Caco-2 (cell line): ENCODE measurements around the gene RALGAPA2. TPM values are rescaled to one million over a fixed set of nuclear protein-coding genes. Genes with fewer than 3 reads are reported as not detected.
"Not testable (repeated sequence)": the region's sequence is repeated elsewhere in the genome, so short reads cannot be mapped to it uniquely, and the experiment has no call there.

Source experiments
- BruUV-seq: library from RNA; stranded (reverse); fragments of 400-500 nt; replicated peaks from 2 replicates; lab custom pipeline; 2021; lab: Mats Ljungman, UMichigan
- CTCF ChIA-PET: fragments of 300-600 bp; sonication (Branson Sonifier 250); formaldehyde crosslinking; loops from one replicate; lab custom pipeline; 2022; ENCODE audit warnings: antibody characterized with exemption; lab: Charles Lee
- POLR2A ChIA-PET: fragments of 300-600 bp; sonication (Branson Sonifier 250); formaldehyde crosslinking; loops from one replicate; lab custom pipeline; 2022; ENCODE audit warnings: antibody characterized with exemption; lab: Charles Lee
- DNase-seq, 2 experiments: peaks; one replicate each; pipeline versions ENCODE4 v3.0.0 to v3.0.0-alpha.2; 2020 to 2022
- H3K27me3 ChIP-seq: replicated peaks from 2 replicates; pipeline ENCODE4 v1.6.0; 2011; ENCODE audit warnings: low read length; ENCODE audit not compliant: control insufficient read depth, insufficient read depth
- H3K36me3 ChIP-seq: 2 replicates; pipeline ENCODE4 v1.5.1; 2011; ENCODE audit warnings: low read length; ENCODE audit not compliant: control insufficient read depth, insufficient read depth
- H3K4me1 ChIP-seq: fragments of 250-450 bp; sonication (Bioruptor Pico); 2 replicates; pipeline ENCODE4 v1.5.1; 2020; ENCODE audit warnings: mild to moderate bottlenecking
- H3K4me3 ChIP-seq: 2 replicates; pipeline ENCODE4 v1.5.1; 2011; ENCODE audit warnings: low read depth, mild to moderate bottlenecking, control low read depth, low read length
- H3K9me3 ChIP-seq: fragments of 250-450 bp; sonication (Bioruptor Pico); 2 replicates; pipeline ENCODE4 v1.5.1; 2020; ENCODE audit warnings: mild to moderate bottlenecking, moderate library complexity
- H3K27ac Mint-ChIP-seq: one replicate; pipeline ENCODE4 v1.8.0; 2022; ENCODE audit warnings: mixed read lengths; ENCODE audit not compliant: unreplicated experiment
- H3K27me3 Mint-ChIP-seq: one replicate; pipeline ENCODE4 v1.8.0; 2022; ENCODE audit warnings: mixed read lengths; ENCODE audit not compliant: insufficient read depth, unreplicated experiment
- H3K36me3 Mint-ChIP-seq: one replicate; pipeline ENCODE4 v1.8.0; 2022; ENCODE audit warnings: mild to moderate bottlenecking, mixed read lengths; ENCODE audit not compliant: insufficient read depth, unreplicated experiment
- H3K4me1 Mint-ChIP-seq: one replicate; pipeline ENCODE4 v1.8.0; 2022; ENCODE audit warnings: low read depth, mixed read lengths; ENCODE audit not compliant: unreplicated experiment
- H3K4me3 Mint-ChIP-seq: one replicate; pipeline ENCODE4 v1.8.0; 2022; ENCODE audit warnings: mild to moderate bottlenecking, moderate library complexity, mixed read lengths; ENCODE audit not compliant: unreplicated experiment
- H3K9me3 Mint-ChIP-seq: one replicate; pipeline ENCODE4 v1.8.0; 2022; ENCODE audit warnings: mixed read lengths; ENCODE audit not compliant: unreplicated experiment
- CTCF ChIP-seq, 2 experiments: fragments of 200-600 bp in 1 of 2; IDR thresholded peaks; 1 replicate in 1 of 2; 2 replicates in 1 of 2; pipeline versions ENCODE4 v1.5.1 to v1.8.0; 2011 to 2022; ENCODE audit warnings: antibody characterized with exemption in 1 of 2, control low read depth in 1 of 2, inconsistent platforms in 1 of 2, low read depth in 1 of 2, low read length in 1 of 2, mild to moderate bottlenecking in 1 of 2, moderate library complexity in 1 of 2; ENCODE audit not compliant: insufficient read depth in 1 of 2, severe bottlenecking in 1 of 2, unreplicated experiment in 1 of 2
- intact Hi-C: fragments of 100-400 bp; cut with micrococcal nuclease; formaldehyde crosslinking; loops from one replicate; pipeline ENCODE4 v1.10.0; 2022; ENCODE audit not compliant: unreplicated experiment
- total RNA-seq: library from RNA; stranded (reverse); gene quantifications from 2 replicates; pipeline ENCODE4 v1.2.3, GENCODE V29; 2022

The RALGAPA2 gene
- total RNA-seq, 1 experiment from 2014 or later: 17.3 TPM

- H3K27me3 ChIP-seq: no peaks in the 10 kb centered on the region; the same call in 1 of the 2 replicates
- peak in 1 of 2 experiments; percentile 56 for DNase-seq
- intact Hi-C loops: loop anchor here (1.0 to 10.0 kb wide), 6 partner anchors 47 to 276 kb away; no protein-coding TSS in a partner anchor
Measured at GRCh38 chr20:20360464-20360863, 352.0 kb downstream of the RALGAPA2 start.

DNA sequence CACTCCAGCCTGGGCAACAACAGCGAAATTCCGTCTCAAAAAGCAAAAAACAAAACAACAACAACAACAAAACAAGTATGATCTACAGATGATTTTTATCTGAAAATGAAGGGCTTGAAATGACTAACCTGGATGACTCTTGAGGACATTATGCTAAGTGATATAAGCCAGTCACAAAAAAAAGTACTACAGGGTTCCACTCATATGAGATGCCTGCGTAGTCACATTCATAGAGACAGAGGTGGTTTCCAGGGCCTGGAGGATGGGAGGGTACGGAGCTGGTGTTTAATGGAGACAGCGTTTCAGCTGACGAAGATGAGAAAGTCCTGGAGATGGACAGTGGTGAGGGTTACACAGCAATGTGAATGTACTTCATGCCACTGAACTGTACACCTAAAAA, 352.8 kb downstream of the RALGAPA2 start:
- Histone ChIP-seq H3K9me3 (no peaks in the 10 kb centered on the region), H3K27me3 (no peaks in the 10 kb centered on the region; the same call in 1 of the 2 replicates), H3K4me3 (no peak overlapping the region), H3K36me3 (no peaks in the 10 kb centered on the region), H3K4me1 (peaks cover 5% of the 10 kb centered on the region; the same call in 1 of the 2 replicates)
- no peaks in the 10 kb centered on the region for H3K36me3 Mint-ChIP-seq
- no peak for TF ChIP-seq CTCF (IDR thresholded peaks at IDR 0.05; ENCODE audit: insufficient read depth in 1 of 2, low read depth in 1 of 2, low read length in 1 of 2, severe bottlenecking in 1 of 2, unreplicated experiment in 1 of 2)
- no TSS peak for BruUV-seq
- no peak for DNase-seq
- intact Hi-C loops: loop anchor here (1.0 to 10.0 kb wide), 6 partner anchors 48 to 275 kb away; no protein-coding TSS in a partner anchor
- CTCF ChIA-PET: no interaction called here
- H3K27ac Mint-ChIP-seq: no peak overlapping the region
- H3K9me3 Mint-ChIP-seq: no peaks in the 10 kb centered on the region
- peaks cover 12% of the 10 kb centered on the region for H3K4me1 Mint-ChIP-seq
- no peak overlapping the region for H3K4me3 Mint-ChIP-seq
- POLR2A ChIA-PET: no interaction called here
- peaks cover 31% of the 10 kb centered on the region for H3K27me3 Mint-ChIP-seq

More at GRCh38 chr20:20360464-20360863, 352.0 kb downstream of the RALGAPA2 start:
- CTCF ChIA-PET: no interaction called here
- H3K4me1 Mint-ChIP-seq: peaks cover 12% of the 10 kb centered on the region
- H3K4me3 Mint-ChIP-seq: no peak overlapping the region
- TF ChIP-seq CTCF (IDR thresholded peaks at IDR 0.05; ENCODE audit: insufficient read depth in 1 of 2, low read depth in 1 of 2, low read length in 1 of 2, severe bottlenecking in 1 of 2, unreplicated experiment in 1 of 2): peak; percentile 89 to 90
- Histone ChIP-seq H3K36me3 (no peaks in the 10 kb centered on the region), H3K4me1 (peaks cover 5% of the 10 kb centered on the region; the same call in 1 of the 2 replicates), H3K4me3 (no peak overlapping the region), H3K9me3 (no peaks in the 10 kb centered on the region)
- no peaks in the 10 kb centered on the region for H3K9me3 Mint-ChIP-seq
- H3K36me3 Mint-ChIP-seq: no peaks in the 10 kb centered on the region
- POLR2A ChIA-PET: no interaction called here
- peaks cover 33% of the 10 kb centered on the region for H3K27me3 Mint-ChIP-seq
- H3K27ac Mint-ChIP-seq: no peak overlapping the region
- BruUV-seq: no TSS peak

GRCh38 chr20:20358801-20359200, 353.6 kb downstream of the RALGAPA2 start:
- POLR2A ChIA-PET: no interaction called here
- TF ChIP-seq CTCF (IDR thresholded peaks at IDR 0.05; ENCODE audit: insufficient read depth in 1 of 2, low read depth in 1 of 2, low read length in 1 of 2, severe bottlenecking in 1 of 2, unreplicated experiment in 1 of 2): no peak
- H3K36me3 Mint-ChIP-seq: no peaks in the 10 kb centered on the region
- Histone ChIP-seq H3K4me1 (peaks cover 2% of the 10 kb centered on the region; the same call in 1 of the 2 replicates), H3K9me3 (no peaks in the 10 kb centered on the region), H3K27me3 (no peaks in the 10 kb centered on the region; the same call in 1 of the 2 replicates), H3K4me3 (no peak overlapping the region), H3K36me3 (no peaks in the 10 kb centered on the region)
- intact Hi-C loops: no loop called here
- H3K4me1 Mint-ChIP-seq: peaks cover 12% of the 10 kb centered on the region
- H3K27ac Mint-ChIP-seq: no peak overlapping the region
- BruUV-seq: no TSS peak
- CTCF ChIA-PET: no interaction called here
- peaks cover 26% of the 10 kb centered on the region for H3K27me3 Mint-ChIP-seq
- no peak overlapping the region for H3K4me3 Mint-ChIP-seq
- H3K9me3 Mint-ChIP-seq: no peaks in the 10 kb centered on the region
- DNase-seq: no peak

DNA sequence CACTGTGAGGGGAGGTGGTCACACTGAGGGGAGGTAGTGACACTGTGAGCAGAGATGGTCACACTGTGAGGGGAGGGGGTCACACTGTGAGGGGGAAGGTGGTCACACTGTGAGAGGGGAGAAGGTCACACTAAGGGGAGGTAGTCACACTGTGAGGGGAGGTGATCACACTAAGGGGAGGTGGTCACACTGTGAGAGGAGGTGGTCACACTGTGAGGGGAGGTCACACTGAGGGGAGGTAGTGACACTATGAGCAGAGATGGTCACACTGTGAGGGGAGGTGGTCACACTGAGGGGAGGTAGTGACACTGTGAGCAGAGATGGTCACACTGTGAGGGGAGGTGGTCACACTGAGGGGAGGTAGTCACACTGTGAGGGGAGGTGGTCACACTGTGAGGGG, 356.9 kb downstream of the RALGAPA2 start:
- H3K4me3 ChIP-seq, POLR2A ChIA-PET, H3K27me3 Mint-ChIP-seq, H3K4me1 Mint-ChIP-seq, intact Hi-C loops, H3K27me3 ChIP-seq, H3K9me3 Mint-ChIP-seq, DNase-seq, H3K4me1 ChIP-seq, BruUV-seq, H3K27ac Mint-ChIP-seq, CTCF ChIA-PET, H3K9me3 ChIP-seq, H3K4me3 Mint-ChIP-seq, H3K36me3 Mint-ChIP-seq, H3K36me3 ChIP-seq: not testable (repeated sequence)
